Measurements from ENCODE around the gene UBE2G2.

The UBE2G2 gene

DNA sequence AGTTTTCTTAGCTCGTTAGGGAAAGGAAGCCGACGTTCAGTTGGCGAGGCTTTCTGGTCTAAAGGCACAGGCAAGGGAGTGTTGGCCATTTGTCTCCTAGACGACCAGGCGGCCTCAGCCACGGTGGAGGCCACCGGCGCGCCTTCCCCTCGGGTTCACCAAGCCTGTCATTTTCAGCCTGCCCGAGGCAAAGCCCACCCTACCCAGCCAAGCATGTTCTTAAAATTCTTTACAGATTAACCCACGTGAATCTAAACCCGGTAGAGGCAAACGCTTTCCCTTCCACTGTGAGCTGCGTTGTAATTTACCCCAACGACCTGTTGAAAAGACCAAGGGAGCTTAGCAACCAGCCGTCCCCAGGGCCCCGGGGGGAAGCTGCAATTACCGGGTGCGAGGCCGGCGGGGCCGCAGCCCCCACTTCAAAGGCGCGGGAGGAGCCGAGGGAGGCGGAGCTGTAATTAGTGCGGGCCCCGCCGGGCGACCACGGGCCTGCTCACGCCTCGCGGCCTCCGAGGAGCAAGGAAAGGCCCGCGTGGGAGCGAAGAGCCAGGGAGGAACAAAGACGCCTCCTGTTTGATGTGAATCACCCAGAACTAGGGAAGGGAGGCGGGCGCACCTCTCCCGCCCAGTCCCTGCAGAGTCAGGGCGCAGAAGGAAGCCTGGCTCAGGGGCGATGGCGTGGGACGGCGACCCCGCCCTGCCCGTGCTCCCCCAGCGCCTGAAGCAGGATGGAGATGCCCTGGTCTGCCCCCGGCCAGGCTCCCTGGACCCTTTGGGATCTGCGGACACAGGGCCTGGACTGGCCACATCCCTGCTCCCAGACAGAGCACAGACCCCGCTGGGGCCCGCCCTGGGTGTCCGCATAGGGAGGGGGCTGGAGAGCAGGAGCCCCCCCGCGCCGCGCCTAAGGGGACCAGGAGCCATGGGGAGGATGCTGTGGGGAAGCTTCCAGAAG is 78.2 kb downstream of the UBE2G2 start:
- no peak for DNase-seq

DNA sequence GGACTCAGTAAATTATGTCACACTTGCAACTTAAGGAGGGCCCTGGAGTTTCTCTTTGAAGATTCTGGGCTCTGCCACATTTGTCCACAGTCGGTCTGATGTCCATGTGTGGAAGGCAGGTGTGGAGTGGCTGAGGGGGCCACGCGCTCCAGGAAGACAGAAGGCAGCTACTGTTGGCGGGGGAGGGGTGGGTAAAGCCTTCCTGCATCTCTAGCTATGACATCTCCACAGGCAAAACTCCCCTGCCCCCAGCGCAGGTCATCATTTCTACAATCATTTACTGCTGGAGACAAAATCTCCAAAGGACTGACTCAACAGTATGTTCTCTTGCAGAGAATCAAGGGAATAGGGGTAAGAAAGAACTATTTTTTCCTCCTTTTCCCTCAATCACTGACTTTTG is 78.9 kb downstream of the UBE2G2 start:
- DNase-seq, result no peak

DNA sequence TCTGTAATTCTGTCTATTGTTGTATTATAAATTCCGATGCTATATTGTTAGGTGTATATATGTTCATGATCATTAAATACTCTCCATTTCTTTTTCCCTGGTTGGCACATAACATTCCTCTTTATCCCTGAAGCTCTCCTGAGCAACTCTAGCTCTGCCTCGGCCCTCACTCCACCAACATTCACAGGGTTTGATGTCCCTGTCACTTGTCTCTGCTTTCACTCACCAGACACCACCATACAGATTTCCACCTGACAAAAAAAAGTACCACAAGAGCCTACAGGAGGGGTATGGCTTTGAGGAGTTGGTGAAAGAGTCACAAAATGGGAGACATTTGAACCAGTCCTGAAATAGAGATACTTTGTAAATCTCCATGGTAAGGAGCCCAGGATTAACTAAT is 81.5 kb downstream of the UBE2G2 start:
- no peak for DNase-seq

Data from activated CD4-positive, CD25-positive, alpha-beta regulatory T cell (primary cell).